GM18520 (cell line): Measurements from ENCODE around the gene TMEM213.

Experiments
- ATAC-seq: cut with Tn5 transposase; IDR thresholded peaks from one replicate; pipeline ENCODE4 v1.9.1; 2021; ENCODE audit not compliant: unreplicated experiment

TMEM213 gene

GRCh38 chr7:138837627-138838026 lies 39.8 kb downstream of the TMEM213 start:
- ATAC-seq, result no peak

DNA sequence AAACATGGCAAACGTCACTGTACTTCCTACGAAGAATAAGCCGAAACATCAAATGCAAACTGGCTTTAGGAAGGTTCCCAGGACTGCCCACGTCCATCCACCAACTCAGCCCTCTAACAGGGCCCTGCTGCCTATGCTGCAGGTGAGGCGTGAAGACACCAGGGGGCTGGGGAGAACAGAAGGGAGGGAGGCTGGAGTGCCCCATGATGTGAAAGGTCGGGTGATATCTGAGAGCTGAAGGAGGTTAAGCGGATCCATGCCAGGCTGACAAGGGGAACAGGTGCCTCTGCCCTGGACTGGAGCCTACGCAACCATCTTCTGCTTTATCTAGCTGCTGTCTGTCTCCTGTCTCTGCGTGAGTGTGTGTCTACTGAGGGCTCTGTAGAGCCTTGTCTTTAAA lies 40.4 kb downstream of the TMEM213 start:
- ATAC-seq, result no peak

- ATAC-seq, result no peak
Observed at GRCh38 chr7:138842111-138842510, 44.3 kb downstream of the TMEM213 start.

- ATAC-seq, result no peak
Observed at GRCh38 chr7:138843632-138844580, 46.1 kb downstream of the TMEM213 start.

- no peak for ATAC-seq
Observed at GRCh38 chr7:138845711-138846110, 47.9 kb downstream of the TMEM213 start.

- ATAC-seq, result no peak
Observed at GRCh38 chr7:138848056-138848980, 50.5 kb downstream of the TMEM213 start.

DNA sequence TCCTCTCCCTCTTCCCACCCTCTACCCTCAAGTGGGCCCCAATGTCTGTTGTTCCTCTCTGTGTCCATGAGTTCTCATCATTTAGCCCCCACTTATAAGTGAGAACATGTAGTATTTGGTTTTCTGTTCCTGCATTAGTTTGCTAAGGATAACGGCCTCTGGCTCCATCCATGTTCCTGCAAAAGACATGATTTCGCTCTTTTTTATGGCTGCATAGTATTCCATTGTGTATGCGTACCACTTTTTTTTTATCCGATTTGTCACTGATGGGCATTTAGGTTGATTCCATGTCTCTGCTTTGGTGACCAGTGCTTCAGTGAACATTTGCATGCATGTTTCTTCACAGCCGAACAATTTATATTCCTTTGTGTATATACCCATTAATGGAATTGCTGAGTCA lies 51.9 kb downstream of the TMEM213 start:
- ATAC-seq, result no peak

GRCh38 chr7:138852469-138852868 lies 54.7 kb downstream of the TMEM213 start:
- ATAC-seq, result no peak

DNA sequence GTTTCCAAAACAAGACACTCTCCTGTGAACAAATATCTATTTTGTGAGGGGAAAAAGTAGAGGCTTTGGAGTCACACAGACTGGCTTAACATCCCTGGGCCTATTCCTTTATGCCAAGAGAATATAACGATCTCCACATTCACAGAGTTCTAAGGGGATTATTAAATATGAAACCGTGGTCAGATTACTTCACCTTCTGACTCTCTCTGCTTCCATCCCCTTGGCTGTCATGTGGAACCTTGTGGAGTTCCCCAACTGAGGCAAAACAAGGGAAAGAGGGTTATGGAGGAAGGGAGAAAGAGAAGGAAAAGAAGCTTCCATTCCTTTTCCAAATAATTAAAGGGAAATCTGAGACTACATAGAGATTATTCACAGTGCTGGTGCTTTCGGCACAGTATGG lies 55.7 kb downstream of the TMEM213 start:
- ATAC-seq, result no peak

DNA sequence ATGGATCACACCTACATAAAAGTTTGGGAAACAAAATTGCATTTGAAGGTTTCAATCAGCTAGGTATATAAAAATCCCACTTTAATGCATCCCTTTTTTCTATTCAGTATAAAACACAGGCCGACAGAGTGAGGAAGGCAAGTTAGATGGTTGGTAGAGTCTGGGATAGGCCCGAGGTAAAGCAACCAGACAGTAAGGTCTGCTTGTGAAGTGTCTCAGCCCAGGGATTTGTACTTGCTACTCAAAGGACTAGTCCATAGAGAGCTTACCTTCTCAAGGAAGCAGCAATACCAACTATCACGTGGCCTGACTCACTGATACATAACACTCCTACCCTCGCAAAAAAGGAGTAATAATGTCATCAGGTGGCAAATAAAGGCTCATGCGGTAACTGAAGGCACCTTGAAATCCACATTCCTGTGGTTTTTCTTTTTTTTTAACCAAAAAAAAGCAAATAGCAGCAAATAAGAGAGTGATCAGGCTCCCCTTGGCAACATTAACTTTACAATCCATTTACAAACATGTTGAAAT lies 56.4 kb downstream of the TMEM213 start:
- ATAC-seq, result no peak

DNA sequence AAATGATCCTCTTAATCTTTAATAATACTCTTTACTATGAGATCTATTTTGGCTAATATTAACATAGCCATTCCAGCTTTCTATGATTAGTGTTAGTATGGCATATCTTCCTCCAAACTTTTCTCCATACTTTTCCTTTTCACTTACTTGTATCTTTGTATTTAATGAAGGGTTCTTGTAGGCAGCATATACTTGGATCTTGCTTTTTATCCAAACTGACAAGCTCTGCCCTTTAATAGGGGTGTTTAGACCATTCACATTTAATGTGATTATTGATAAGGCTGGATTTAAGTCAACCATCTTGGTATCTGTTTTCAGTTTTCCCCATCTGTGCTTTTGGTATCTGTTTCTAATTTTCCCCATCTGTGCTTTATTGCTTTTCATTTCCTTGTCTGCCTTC lies 59.9 kb downstream of the TMEM213 start:
- no peak for ATAC-seq

GRCh38 chr7:138861051-138861450 lies 63.3 kb downstream of the TMEM213 start:
- no peak for ATAC-seq

GRCh38 chr7:138863931-138864330 lies 66.1 kb downstream of the TMEM213 start:
- no peak for ATAC-seq

DNA sequence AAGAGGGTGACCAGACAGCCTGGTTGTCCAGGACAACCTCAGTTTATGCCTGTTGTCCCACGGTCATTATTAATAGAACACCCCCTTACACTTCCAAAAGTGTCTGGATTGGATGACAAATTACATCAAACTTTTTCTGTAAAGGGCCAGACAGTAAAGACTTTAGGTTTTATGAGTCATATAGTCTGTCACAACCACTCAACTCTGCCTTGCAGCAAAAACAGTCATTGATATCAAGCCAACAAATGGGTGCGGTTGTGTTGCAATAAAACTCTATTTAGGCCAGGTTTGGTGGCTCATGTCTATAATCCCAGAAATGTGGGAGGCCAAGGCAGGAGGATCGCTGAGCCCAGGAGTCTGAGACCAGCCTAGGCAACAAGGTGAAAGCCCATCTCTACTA lies 66.9 kb downstream of the TMEM213 start:
- no peak for ATAC-seq

DNA sequence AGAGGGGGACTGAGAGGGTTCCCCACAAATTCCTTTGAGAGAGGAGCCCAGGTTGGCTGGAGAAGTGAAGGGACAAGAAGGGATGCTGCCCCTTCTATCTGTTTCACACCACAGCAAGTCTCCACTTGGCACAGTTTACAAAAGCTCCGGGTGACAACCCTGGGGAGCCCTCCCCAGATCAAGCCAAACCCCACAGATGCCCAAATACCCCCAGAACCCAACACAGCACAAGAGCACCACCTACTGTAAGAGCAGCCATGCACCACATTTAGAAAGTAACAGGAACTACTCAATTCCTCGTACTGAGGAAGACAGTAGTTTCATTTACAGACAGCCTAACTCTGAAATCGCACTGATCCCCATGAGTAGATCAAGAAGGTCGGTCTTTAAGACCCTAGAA lies 68.0 kb downstream of the TMEM213 start:
- ATAC-seq, result no peak

GRCh38 chr7:138866353-138866752 lies 68.6 kb downstream of the TMEM213 start:
- no peak for ATAC-seq

- no peak for ATAC-seq
Observed at GRCh38 chr7:138867744-138868143, 70.0 kb downstream of the TMEM213 start.

DNA sequence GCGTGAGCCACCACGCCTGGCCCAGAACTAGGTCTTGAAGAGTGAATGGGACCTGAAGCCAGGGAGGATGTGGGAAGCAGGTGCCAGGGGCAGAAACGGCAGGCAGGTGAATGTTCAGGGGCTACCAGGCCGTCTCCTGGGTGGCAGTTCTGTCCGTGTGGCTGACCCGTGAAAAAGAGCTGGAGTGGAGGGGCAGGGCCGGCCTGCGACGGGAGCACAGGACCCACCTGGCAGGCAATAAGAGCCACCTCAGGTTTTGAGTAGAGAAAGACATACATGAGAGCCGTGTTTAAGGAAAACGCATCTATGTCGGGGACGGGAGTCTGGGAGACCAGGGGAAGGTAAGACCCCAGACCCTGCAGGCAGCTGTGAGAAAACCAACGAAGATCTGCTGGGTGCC lies 70.9 kb downstream of the TMEM213 start:
- no peak for ATAC-seq

GRCh38 chr7:138869353-138869752 lies 71.6 kb downstream of the TMEM213 start:
- ATAC-seq, result no peak

GRCh38 chr7:138871065-138871813 lies 73.4 kb downstream of the TMEM213 start:
- ATAC-seq, result no peak

DNA sequence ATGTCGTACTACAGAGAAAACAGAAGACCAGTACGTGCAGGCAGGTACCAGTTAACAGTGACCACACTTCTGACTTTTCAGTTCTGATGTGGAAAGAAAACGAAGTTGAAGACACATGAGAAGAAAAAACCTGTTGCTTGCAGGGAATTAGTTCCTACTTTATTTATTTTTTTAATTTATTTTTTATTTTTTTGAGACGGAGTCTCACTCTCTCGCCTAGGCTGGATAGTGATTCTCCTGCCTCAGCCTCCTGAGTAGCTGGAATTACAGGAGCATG lies 74.0 kb downstream of the TMEM213 start:
- no peak for ATAC-seq
